Measurements from ENCODE around the gene BCHE. TPM values are rescaled to one million over a fixed set of nuclear protein-coding genes. Genes with fewer than 3 reads are reported as not detected.

The BCHE gene
- total RNA-seq, result 11.6 and 20.4 TPM in 2 replicates

DNA sequence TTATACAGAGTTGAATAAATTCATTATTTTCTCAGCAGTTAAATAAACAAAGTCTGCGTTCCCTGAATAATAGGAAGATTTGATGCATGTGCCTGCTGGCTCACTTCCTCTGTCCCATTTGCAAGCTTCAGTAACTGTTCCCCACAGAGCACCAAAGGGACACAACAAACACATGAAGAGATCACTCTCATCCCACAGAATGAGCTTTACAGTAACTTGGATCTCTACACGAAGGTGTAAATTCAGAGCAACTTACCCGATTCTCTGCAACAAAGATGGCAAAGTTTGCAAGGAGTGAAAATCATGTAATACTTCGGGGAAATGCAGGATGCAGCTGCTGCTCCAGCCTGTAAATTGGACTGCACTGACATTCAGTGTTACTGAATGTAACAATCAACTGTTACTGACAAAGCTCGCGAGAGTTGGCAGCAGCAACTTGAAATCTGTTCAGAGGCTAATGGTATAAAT lies at the start of gene BCHE:
Gene BCHE (minus strand): TSS at position 366 of the 468 bp plus-strand sequence. CDS start 6,390 bp downstream, outside the sequence.
- DNase-seq, result peak; percentile 1

DNA sequence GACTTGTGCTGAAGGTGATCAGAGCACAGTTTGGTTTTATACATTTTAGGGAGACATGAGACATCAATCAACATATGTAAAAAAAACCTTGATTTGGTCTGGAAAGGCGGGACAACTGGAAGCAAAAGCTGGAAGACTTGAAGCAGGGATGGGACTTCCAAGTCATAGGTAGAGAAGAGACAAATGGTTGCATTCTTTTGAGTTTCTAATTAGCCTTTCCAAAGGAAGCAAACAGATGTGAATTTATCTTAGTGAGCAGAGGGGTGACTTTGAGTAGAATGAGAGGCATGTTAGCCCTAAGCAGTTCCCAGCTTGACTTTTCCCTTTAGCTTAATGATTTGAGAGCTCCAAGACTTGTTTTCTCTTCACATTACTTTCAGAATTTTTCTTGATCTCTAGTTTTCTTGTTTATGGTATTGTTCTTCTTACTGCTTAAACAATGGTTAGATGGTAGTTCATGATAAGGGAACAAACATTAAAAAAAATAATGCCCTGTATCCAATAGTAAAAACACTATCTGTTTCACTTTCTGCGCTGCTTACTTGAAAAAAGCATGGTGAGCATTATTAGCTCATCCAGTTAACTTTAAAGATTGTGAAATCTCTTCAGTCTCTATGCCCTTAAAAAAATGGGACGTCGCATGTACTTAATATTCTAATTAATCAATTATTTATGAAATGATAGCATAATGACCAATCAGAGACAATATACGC lies 48.5 kb upstream of the BCHE start:
- no peak for DNase-seq

DNA sequence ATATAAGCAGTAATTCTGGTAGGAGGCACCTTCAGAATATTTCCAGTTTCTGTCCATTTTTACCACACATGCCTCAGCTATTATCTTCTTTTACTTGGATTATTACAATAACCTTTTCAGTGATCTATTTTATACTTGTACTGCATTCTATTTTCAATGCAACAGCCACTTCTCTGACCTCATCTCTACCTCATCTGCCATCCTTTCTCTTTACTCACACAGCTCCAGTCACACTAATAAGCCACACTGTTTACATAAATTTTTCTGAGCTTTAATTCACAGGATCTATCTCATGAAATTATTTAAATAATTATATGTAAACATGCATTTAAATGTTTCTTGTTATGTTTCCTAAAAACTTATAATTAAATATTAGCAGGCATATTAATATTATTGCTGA lies 47.3 kb upstream of the BCHE start:
- no peak for DNase-seq

DNA sequence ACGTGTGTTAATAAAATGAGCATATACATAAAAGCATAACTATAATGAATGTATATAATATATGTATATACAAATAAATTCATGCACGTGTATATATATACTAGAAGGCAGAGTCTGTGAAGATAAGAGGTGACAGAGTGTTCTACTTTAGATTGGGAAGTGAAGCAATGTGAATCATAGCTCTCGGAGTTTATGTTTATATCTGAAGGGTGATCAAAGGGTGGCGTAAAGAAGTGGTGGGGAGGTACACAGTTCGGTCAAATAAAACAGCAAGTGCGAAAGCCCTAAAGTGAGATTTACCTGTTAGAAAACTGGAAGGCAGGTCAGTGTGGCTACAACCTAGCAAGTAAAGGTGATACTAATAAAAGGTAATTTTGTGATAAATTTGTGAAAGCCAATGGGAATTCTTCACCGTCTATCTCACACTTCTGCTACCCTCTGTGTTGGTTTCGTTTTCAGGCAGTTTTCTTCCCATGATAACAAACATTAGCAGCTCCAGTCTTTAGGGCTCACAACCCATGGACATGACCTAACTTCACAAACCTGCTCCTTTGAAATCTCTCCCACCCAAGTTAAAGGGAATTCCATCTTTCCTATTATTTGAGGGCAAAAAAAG lies 46.7 kb upstream of the BCHE start:
- DNase-seq, result no peak

DNA sequence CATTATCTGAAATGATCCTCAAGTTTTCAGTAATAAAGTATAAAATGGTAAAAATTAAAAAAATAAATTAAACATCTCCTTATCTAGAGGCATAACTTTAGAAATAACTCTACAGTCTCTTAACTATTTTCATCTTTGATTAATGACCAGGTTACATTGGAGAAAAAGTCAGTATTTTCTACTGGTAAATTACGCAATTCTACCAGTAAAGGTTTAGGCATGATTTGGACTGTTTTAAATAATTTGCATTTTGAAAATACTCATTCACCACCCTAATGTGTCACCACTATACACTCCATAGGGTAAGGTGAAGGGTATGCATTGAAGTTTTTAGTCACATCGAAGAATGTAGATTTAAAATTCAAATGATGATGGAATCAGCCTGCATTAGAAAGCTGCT lies 45.9 kb upstream of the BCHE start:
- DNase-seq, result no peak

DNA sequence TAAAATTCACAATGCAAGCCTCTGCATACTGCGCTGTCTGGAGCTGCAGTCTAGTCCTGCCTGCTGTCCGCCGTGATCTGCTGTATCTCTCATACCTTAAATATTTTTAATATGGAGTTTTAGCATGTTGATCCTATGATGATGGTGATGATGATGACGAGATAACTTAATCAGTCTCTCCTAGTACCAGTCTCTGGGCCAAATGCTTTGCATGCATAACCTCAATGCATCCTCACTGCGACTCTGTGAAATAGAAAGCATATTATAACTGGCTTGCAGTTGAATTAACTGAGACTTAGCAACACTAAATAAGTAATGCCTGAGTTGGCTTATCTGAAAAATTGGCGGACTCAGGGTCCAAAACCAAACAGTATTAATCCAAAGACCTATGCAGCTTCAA lies 38.4 kb upstream of the BCHE start:
- DNase-seq, result no peak

DNA sequence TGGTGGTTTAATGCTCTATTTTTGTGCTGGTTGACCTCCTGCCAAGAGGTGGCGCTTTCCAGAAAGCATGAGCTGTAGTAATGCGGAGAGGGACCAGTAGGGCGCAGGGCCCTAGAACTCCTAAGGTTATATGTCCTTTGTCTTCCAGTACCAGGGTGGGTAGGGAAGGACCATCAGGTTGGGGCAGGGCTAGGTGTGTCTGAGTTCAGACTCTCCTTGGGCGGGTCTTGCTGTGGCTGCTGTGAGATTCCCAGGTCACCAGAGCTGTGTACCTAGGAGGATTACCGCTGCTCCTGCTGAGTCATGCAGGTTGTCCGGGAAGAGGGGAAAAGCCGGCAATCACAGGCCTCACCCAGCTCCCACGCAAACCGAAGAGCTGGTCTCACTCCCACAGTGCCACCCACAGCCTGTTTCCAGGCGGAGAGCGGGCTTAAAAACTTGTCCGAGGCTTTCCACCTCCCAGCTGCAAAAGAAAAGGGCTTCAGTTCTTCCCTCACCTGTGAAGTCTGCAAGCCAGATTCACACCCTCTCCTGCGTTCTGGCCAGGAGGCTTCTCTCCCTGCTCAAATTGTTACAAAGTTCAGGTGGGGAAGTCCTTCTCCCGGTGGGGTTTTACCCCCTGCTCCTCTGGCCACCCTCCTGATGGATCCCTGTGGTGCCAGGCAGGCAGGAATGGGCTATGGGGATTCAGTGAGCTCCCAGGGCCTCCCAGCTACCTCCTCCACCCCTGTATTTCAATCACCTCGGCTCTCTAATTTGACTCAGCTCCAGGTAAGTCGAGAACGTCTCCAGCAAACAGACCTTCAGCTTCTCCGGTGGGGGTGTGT lies 37.7 kb upstream of the BCHE start:
- DNase-seq, result no peak

DNA sequence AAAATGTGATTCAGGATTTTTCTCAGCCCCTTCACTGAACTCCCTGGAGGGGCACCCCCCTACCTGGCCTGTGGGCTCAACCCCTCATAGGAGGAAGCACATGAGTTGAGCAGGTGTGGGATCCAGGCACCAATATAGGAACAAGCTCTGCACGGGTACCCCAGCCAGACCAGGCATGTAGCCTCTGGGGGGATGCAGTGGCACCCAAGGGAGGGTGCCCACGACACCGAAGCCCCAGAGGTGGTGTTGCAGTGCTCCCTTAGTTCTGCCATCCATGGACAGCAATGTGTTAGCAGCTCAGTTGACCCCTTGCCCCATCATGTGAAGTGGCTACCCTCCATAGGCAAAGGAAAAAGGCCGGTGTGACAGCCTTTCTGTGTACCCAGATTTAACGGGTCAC lies 30.9 kb upstream of the BCHE start:
- DNase-seq, result no peak

DNA sequence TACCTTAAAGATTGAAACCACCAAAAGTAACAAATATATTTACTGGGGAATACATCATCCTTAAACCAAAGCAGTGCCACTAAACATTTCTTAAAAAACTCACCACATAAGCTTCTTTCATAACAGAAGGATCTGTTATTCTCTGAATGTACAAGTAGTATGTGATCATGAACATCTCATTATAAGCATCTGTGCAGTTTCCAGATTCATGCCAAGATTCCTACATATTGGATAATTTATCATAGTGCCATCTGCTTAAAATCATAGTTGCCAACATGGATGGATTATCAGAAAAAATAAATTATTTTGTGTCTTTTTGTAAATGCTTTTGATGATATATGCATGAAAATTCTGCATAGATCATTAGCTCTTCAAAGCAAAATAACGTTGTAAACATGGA lies 21.8 kb upstream of the BCHE start:
- no peak for DNase-seq

DNA sequence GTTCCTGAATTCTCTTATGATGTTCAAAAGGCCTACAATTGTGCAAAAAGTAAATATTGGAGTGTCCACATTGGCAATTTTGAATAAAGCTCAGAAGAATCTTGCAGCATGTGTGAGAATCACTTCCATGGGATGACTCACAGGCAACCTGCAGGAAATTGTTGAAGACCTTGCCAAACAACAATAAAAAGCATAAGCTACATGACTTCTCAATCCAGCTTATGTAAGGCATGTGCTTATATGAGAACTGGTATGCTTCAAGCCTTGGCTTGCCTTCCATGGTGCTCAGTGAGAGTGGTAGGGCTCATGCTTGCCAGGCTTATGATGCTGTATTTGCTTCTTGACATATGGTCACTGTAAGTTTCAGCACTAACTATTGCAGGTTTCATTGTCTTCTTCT lies 18.4 kb upstream of the BCHE start:
- peak; percentile 44 for DNase-seq

DNA sequence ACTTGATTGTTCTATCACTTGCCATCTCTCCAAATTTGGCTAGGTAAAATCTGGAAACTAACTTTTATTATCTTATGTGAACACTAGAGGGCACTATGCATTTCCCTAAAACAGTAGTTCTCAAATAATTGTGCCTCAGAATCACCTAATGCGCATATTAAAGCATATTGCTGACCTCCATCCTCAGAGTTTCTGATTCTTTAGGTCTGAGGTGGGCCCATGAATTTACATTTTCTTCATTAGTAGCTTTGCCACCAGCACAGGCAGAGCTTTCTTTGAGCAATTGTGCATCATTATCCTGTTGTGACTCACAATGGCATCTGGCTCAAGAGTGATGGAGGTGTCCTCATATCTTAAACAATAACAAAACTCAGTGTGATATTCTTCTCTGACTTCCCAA lies 17.5 kb upstream of the BCHE start:
- DNase-seq, result peak; percentile 12

DNA sequence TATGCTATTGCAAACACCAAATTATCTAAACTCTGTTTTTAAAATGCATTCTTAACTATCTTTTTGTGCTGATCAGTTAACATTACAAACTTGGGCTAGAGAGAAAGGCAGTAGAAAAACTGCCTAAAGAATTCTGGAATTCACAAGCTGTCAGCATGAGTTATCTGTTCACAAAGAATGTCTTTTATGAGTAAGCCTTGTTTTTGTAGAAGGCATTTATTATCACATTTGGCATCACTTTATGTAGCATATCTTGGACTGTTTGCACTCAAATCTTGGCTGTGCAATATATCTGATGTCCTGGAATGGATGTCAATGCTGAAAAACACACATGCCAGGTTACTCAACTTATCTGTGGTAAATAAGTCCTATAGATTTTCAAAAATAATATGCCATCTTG lies 15.5 kb upstream of the BCHE start:
- DNase-seq, result no peak

DNA sequence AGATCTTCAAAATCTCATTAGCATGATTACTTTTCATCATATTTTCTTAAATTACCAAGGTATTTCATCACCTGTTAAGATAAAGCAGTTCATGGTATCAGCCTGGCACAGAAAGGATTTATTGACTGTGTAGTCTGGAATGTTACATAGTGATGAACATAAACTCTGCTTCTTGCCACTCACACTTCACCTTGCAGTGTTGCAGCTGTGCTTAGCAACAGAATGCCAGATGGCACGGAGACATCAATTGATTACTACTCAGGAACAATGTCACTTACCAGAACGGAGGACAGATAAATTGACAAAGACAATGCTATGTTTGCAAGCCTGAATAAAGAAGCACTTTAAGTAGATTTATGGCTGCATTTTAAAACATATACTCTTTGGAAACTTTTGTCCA lies 15.0 kb upstream of the BCHE start:
- no peak for DNase-seq

DNA sequence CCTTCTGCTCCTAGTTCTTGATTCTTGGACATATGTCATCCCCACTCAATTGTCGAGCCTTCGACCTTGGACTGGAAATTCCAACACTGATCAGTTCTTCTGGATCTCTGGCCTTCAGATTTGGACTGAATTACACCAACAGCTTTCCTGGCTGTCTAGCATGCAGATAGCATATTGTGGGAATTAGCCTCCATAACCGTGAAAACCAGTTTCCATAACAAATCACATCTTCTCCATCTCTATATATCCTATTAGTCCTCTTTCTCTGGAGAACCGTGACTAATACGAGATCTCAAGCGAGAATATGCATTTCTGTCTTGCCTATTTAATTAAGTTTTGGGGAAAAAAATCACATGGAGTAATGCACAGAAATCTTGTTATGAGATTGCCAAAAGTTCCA lies 8.8 kb upstream of the BCHE start:
- DNase-seq, result no peak

DNA sequence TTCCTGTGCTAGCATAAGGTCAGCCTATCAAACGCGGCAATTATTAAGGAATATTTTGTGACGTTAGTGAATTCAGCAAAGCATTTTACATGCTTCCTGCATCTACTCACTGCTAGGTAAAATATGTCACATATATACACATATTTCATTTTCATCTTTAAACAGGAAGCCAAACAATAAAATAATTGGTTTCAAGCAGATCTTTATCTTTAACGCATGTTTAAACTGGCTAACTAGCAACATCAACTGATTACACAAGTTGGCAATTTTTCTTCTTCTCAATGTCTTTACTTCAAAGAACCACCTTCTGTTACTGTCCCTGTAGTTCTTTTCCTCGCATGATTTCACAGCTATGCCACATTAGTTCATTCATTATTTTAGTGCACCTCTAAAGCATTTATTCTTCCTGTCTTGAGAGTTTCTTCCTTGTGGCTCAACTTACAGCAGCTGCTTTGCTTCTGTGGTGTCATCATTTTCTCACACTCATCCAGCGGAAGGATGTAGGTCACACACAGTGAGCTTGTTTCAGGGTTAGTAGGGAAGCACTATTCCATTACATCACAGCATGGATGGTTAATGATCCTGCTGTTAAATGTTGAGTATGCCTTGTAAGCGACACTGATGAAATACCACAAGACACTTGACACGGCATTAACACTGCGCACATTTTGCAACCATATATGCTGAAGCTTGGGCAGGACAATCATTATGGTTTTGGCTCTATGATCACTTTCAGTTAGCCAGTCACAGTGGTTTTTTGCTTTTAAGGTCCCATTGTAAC lies 2.3 kb upstream of the BCHE start:
- no peak for DNase-seq

DNA sequence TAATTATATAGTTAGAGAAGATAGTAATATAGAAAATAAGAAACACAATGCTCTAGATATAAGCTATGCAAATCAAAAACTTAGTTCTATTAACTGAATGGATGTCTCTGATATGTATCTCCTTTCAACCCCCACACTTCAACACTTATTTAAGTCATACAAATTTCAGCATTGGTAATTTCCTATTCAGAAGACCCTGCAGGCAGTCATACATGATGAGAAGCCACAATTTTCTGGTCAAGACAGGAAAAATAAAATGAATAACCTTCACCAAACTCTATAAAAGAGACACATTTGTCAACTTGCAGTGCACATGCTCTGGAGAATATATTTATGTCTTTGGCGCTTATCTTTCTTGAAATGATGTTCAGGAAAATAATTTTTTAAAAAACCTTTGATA lies 578 bp upstream of the BCHE start:
- DNase-seq, result no peak

DNA sequence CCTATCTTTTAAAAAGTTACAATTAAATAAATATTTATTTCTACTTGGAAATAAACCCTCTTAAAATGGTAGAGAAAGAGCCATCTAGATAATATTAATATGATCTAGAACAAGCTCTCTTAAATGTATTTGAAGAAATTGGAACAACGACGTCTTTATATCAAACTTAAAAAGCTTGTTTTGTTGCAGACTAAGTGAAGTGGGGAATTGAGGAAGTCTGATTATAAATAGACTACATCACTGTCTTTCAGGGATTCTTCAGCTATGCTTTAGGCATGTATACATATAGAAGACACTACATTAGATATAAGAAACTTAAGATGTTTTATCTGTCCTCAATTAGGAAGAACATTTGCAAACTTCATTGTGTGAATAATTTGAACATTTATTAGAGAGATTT lies 1.8 kb downstream of the BCHE start:
- DNase-seq, result no peak

DNA sequence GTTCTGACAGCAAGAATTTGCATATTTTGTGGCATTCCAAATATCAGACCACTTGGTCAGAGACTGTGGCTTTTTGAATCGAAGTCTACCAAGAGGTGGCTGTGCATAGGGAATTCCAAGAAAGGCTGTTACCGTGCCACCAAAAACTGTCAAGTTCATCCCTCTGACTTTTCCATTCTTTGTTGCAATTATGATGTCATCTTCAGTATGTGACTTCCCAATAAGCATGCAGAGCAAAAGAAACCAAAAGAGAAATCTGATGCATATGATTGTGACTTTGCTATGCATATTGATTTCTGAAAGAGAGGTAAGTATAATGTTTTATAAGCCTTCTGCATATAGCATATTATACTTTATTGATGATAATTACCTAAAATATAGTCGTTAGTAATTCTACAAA lies 6.5 kb downstream of the BCHE start:
- no peak for DNase-seq

DNA sequence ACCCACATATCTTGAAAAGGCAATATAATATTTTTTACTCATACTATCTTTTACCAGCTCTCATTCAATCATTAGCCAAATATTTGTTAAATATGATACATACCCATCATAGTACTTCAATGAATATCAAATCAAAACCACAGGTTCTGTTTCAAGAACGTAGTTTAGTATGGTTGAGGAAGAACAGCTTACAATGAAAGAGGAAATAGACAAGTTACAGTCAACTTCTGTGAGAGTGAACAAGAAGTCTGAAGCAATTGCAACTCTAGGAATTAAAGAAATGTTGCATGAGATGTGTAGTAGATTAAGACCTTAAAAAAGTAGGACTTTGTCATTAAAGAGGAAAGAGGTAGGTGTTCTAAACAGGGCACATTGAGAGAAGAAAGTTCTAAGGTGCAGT lies 9.3 kb downstream of the BCHE start:
- DNase-seq, result no peak

DNA sequence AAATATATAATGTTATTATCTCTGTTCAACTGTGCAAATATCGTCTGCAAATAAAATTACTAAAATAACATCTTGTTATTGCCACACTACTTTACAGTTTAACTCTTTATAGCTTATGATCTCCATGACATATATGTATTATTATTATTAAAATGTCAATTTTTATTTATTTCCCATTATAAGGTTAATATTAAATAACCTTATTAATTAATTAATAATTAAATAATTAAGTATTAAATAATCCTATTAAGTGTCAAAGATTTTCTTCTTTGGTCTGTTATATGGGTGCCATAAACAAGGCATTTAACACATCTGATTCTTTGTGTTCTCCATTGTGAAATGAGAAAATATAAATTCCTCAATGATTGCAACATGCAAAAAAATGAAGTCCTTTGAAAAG lies 10.0 kb downstream of the BCHE start:
- DNase-seq, result no peak

DNA sequence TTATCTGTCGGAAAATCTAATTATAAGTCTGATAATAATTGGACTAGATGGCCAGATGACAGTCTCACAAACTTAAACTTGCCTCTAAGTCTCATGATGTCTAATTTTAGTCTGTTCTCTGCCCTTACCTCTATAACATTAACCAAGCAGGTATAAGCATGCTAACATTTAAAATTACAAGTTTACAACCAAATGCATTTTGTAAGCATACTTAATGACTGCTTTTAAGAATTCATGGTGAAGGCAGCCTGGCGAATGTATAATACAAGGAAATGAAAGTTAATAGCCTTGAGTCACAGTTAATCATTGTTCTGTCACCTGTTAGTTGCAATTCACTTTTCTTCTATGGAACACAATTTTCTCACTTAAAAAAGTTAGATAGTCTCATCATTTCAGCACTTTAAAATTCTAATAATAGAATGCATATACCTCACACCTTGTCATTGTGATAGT lies 16.5 kb downstream of the BCHE start:
- DNase-seq, result no peak

DNA sequence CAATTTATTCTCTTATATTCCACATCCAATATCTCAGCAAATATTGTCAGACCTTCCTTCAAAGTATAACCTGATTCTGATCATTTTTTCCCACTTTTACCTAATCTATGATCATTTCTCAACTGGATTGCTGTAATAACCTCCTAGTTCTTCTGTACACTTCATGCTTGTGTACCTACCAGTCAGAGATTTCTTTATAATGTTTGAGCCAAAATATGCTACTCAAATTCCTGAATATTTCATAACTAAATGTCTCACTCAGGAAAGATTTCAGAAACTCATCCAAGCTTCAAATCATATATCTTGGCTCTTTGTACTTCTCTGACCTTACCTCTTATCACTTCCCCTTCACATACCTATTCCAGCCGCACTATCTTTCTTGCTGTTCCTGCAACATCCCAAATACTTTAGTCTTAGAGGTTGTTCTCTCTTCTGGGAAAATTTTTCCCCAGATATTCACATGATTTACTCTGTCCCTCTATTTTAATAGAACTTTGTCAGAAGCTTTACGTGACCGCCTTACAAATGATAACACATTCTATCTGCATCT lies 20.0 kb downstream of the BCHE start:
- DNase-seq, result no peak

DNA sequence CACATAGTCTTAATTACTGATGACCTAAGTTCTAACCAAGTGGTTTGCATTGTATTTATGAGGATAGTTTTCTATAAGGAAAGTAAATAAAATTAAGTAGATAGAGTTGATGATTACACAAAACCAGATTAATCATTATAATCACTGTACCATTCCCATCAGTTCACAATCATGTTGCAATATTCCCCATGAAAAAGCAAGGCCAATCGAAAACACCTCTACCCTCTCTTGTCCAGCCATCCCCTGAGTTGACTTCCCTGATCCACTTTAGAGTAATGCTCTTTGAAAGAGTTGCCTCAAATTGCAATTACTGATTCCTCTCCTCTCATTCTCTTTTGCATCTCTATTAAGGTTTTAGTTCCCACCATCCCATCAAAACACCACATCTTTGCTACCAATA lies 21.0 kb downstream of the BCHE start:
- DNase-seq, result no peak

Measured in dermis blood vessel endothelial cell (primary cell).